T-helper 17 cell (primary cell): ENCODE results near the gene PZP. TPM values are rescaled to one million over a fixed set of nuclear protein-coding genes. Genes with fewer than 3 reads are reported as not detected.
"Not testable (repeated sequence)": the region's sequence is repeated elsewhere in the genome, so short reads cannot be mapped to it uniquely, and the experiment has no call there.

Experiments
- ATAC-seq: fragments of 150-1000 bp; cut with Tn5 transposase; 2 replicates; pipeline ENCODE4 v1.10.0; 2021; ENCODE audit warnings: mild to moderate bottlenecking, moderate library complexity
- DNase-seq, 3 donors: peaks; one replicate each; pipeline versions ENCODE4 v3.0.0 to v3.0.0-alpha.2; 2020 to 2021
- H3K9me3 ChIP-seq: one replicate; pipeline ENCODE4 v1.7.0; 2013; ENCODE audit warnings: low read length, mild to moderate bottlenecking; ENCODE audit not compliant: control insufficient read depth, poor library complexity, severe bottlenecking
- H3K27ac Mint-ChIP-seq: one replicate; pipeline ENCODE4 v1.8.0; 2022; ENCODE audit warnings: mild to moderate bottlenecking, moderate library complexity, mixed read lengths
- H3K27me3 Mint-ChIP-seq: one replicate; pipeline ENCODE4 v1.8.0; 2022; ENCODE audit warnings: mixed read lengths
- H3K36me3 Mint-ChIP-seq: one replicate; pipeline ENCODE4 v1.8.0; 2022; ENCODE audit warnings: low read depth, mixed read lengths
- H3K4me1 Mint-ChIP-seq: one replicate; pipeline ENCODE4 v1.8.0; 2022; ENCODE audit warnings: mild to moderate bottlenecking, mixed read lengths
- H3K4me3 Mint-ChIP-seq: one replicate; pipeline ENCODE4 v1.8.0; 2022; ENCODE audit warnings: mild to moderate bottlenecking, moderate library complexity, mixed read lengths
- total RNA-seq, 4 donors: library from RNA in 2 of 4; stranded (reverse) in 2 of 4; gene quantifications; one replicate each; pipeline ENCODE4 v1.2.3 and lab custom pipeline; 2022 to 2026

PZP gene
- total RNA-seq, 2 donors from 2014 or later = not detected

DNA sequence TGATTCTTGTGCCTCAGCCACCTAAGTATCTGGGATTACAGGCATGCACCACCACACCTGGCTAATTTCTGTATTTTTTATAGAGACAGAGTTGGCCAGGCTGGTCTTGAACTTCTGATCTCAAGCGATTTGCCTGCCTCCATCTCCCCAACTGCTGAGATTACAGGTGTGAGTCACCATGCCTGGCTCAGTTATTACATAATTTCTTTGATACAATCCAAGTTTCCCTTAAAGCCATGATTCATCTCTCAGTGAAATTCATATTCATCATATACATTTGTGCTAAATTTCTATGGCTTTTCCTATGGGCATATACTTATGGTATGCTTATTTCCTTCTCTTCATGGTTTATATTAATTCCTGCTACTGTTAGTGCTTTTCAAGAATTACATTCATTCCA, 29.1 kb upstream of the PZP start:
- peaks cover 8% of the 10 kb centered on the region for H3K4me1 Mint-ChIP-seq
- DNase-seq (no peak), ATAC-seq (no peak)
- no peak overlapping the region for H3K4me3 Mint-ChIP-seq
- no peaks in the 10 kb centered on the region for H3K9me3 ChIP-seq
- H3K27me3 Mint-ChIP-seq = peaks cover 7% of the 10 kb centered on the region
- H3K27ac Mint-ChIP-seq = no peak overlapping the region
- H3K36me3 Mint-ChIP-seq = peaks cover 7% of the 10 kb centered on the region

DNA sequence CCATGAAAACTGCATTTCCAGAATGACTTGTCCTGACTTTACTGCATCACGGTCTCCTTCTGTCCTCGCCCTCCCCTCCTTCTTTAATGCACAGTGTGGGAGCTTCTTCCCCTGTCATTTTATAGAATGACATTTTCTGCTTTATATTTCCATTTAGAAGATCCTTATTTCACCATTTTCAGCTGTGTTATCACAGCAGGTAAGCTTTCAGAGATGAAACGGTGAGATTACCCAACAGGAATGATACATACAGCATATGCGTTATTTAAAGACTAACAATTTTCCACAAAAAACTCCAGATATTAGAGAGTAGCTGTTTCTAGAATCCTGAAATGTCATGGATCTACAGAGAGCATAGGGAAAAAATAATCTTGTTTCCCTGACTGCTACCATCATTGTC, 27.3 kb upstream of the PZP start:
- DNase-seq (no peak), ATAC-seq (no peak)
- Mint-ChIP-seq H3K27me3 (no peaks in the 10 kb centered on the region), H3K4me3 (no peak overlapping the region), H3K27ac (no peak overlapping the region), H3K36me3 (peaks cover 7% of the 10 kb centered on the region), H3K4me1 (peaks cover 8% of the 10 kb centered on the region)
- no peaks in the 10 kb centered on the region for H3K9me3 ChIP-seq

- peaks cover 5% of the 10 kb centered on the region for H3K27me3 Mint-ChIP-seq
These were observed 19.8 kb upstream of the PZP start for GRCh38 chr12:9227950-9228349.

GRCh38 chr12:9223830-9224229, 15.6 kb upstream of the PZP start:
- no peak overlapping the region for H3K4me3 Mint-ChIP-seq
- H3K9me3 ChIP-seq = no peaks in the 10 kb centered on the region
- no peak for ATAC-seq
- H3K27me3 Mint-ChIP-seq = peaks cover 5% of the 10 kb centered on the region
- DNase-seq = no peak
- H3K27ac Mint-ChIP-seq = no peak overlapping the region
- no peaks in the 10 kb centered on the region for H3K36me3 Mint-ChIP-seq
- no peaks in the 10 kb centered on the region for H3K4me1 Mint-ChIP-seq

More at GRCh38 chr12:9227950-9228349, 19.8 kb upstream of the PZP start:
- Mint-ChIP-seq H3K36me3 (no peaks in the 10 kb centered on the region), H3K4me3 (no peak overlapping the region), H3K27ac (no peak overlapping the region), H3K4me1 (no peaks in the 10 kb centered on the region)
- DNase-seq = no peak
- H3K9me3 ChIP-seq = no peaks in the 10 kb centered on the region
- ATAC-seq = no peak

GRCh38 chr12:9221483-9221882, 13.3 kb upstream of the PZP start:
- Mint-ChIP-seq H3K27me3 (no peaks in the 10 kb centered on the region), H3K4me3 (no peak overlapping the region), H3K27ac (no peak overlapping the region), H3K4me1 (no peaks in the 10 kb centered on the region), H3K36me3 (no peaks in the 10 kb centered on the region)
- no peak for DNase-seq
- no peaks in the 10 kb centered on the region for H3K9me3 ChIP-seq
- ATAC-seq = no peak

GRCh38 chr12:9221011-9221410, 12.8 kb upstream of the PZP start:
- not testable (repeated sequence) for H3K36me3 Mint-ChIP-seq, H3K4me1 Mint-ChIP-seq, DNase-seq, H3K27ac Mint-ChIP-seq, H3K9me3 ChIP-seq, H3K4me3 Mint-ChIP-seq, H3K27me3 Mint-ChIP-seq, ATAC-seq

GRCh38 chr12:9214534-9214933, 6.3 kb upstream of the PZP start:
- ATAC-seq (no peak), DNase-seq (no peak)
- Mint-ChIP-seq H3K4me1 (no peaks in the 10 kb centered on the region), H3K27ac (no peak overlapping the region), H3K27me3 (no peaks in the 10 kb centered on the region), H3K4me3 (no peak overlapping the region), H3K36me3 (no peaks in the 10 kb centered on the region)
- H3K9me3 ChIP-seq = no peaks in the 10 kb centered on the region

DNA sequence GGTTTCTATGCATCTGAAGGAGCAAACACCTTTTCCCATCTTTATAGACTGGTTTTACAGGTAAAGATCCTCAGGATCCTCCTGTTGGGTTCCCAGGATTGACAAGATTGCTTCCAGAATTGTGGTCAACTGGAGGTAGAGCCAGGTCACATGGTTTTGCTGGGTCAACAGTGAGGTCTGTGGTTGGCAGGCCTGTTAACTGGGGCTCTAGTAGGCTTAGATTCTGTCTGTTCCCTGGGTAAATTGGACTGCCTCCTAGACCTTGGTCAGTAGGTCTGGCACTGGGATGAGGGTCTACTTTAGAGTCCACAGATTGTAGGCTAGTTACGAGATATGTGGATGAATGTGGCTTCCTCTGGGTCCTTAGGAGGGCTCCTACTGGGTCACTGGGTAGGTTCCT, 3.5 kb upstream of the PZP start:
- Mint-ChIP-seq H3K36me3 (no peaks in the 10 kb centered on the region), H3K27ac (no peak overlapping the region), H3K27me3 (peaks cover 5% of the 10 kb centered on the region), H3K4me1 (no peaks in the 10 kb centered on the region), H3K4me3 (no peak overlapping the region)
- H3K9me3 ChIP-seq = no peaks in the 10 kb centered on the region
- DNase-seq (no peak), ATAC-seq (no peak)

GRCh38 chr12:9204380-9204779, 3.8 kb downstream of the PZP start:
- Mint-ChIP-seq H3K36me3 (no peaks in the 10 kb centered on the region), H3K4me1 (no peaks in the 10 kb centered on the region), H3K27me3 (peaks cover 5% of the 10 kb centered on the region), H3K4me3 (no peak overlapping the region), H3K27ac (no peak overlapping the region)
- H3K9me3 ChIP-seq = no peaks in the 10 kb centered on the region
- no peak for DNase-seq
- no peak for ATAC-seq

DNA sequence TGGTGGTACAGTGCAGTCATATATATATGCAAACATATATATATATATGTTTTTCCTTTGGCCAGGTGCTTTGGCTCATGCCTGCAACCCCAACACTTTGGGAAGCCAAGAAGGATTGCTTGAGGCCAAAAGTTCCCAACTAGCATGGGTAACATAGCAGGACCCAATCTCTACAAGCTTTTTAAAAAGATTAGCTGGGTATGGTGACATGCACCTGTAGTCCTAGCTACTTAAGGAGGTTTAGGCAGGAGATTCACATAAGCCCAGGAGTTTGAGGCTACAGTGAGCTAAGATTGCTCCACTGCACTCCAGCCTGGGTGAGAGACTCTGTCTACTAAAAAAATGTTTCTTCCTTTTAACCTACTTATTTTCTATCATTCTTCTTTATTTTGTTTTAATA, 10.2 kb downstream of the PZP start:
- H3K27me3 Mint-ChIP-seq = no peaks in the 10 kb centered on the region
- no peak overlapping the region for H3K4me3 Mint-ChIP-seq
- no peaks in the 10 kb centered on the region for H3K36me3 Mint-ChIP-seq
- peaks cover 2% of the 10 kb centered on the region for H3K4me1 Mint-ChIP-seq
- ATAC-seq = no peak
- H3K27ac Mint-ChIP-seq = no peak overlapping the region
- DNase-seq = no peak
- H3K9me3 ChIP-seq = no peaks in the 10 kb centered on the region

DNA sequence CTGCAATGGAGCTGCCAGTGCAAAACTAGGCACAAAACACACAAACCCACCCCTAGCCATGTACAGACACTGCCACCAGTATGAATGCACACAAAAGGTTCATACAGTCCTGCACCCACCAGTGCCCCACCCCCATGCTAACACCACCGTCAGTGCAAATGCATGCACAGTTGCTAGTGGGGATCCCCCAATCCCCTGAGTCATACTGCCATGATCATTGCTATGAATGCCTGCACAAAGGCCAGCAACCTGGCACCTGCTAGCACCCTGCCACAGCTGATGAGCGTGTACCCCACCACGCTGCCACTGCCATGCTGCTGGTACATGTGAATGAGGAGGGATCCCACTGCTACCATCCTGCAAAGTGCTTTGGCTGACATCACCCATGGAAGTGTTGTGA, 23.9 kb downstream of the PZP start:
- no peaks in the 10 kb centered on the region for H3K27me3 Mint-ChIP-seq
- ATAC-seq = no peak
- no peaks in the 10 kb centered on the region for H3K36me3 Mint-ChIP-seq
- no peaks in the 10 kb centered on the region for H3K9me3 ChIP-seq
- no peak for DNase-seq
- H3K4me3 Mint-ChIP-seq = no peak overlapping the region
- H3K4me1 Mint-ChIP-seq = no peaks in the 10 kb centered on the region
- no peak overlapping the region for H3K27ac Mint-ChIP-seq

GRCh38 chr12:9180810-9181209, 27.4 kb downstream of the PZP start:
- Mint-ChIP-seq H3K4me1 (no peaks in the 10 kb centered on the region), H3K27ac (no peak overlapping the region), H3K36me3 (no peaks in the 10 kb centered on the region), H3K4me3 (no peak overlapping the region), H3K27me3 (no peaks in the 10 kb centered on the region)
- H3K9me3 ChIP-seq = no peaks in the 10 kb centered on the region
- ATAC-seq (no peak), DNase-seq (no peak)

DNA sequence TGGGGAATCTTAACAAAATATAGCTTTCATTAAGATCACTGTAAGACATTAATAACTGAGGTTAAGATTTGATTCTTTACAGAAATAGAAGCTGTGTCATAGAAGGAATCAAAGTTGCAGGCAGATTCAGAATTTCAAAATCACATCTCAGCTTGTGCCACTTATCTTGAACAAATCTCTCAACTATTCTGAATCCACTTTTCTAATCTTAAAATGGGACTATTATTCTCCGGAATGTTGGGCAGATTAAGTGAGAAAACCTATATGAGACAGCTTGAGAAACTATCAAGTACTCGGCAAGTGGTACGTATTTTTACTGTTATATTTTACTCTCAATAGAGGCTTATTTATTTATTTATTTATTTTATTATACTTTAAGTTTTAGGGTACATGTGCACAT, 28.4 kb downstream of the PZP start:
- DNase-seq (no peak), ATAC-seq (no peak)
- H3K4me1 Mint-ChIP-seq = no peaks in the 10 kb centered on the region
- no peaks in the 10 kb centered on the region for H3K36me3 Mint-ChIP-seq
- H3K27ac Mint-ChIP-seq = no peak overlapping the region
- no peaks in the 10 kb centered on the region for H3K9me3 ChIP-seq
- H3K4me3 Mint-ChIP-seq = no peak overlapping the region
- no peaks in the 10 kb centered on the region for H3K27me3 Mint-ChIP-seq

DNA sequence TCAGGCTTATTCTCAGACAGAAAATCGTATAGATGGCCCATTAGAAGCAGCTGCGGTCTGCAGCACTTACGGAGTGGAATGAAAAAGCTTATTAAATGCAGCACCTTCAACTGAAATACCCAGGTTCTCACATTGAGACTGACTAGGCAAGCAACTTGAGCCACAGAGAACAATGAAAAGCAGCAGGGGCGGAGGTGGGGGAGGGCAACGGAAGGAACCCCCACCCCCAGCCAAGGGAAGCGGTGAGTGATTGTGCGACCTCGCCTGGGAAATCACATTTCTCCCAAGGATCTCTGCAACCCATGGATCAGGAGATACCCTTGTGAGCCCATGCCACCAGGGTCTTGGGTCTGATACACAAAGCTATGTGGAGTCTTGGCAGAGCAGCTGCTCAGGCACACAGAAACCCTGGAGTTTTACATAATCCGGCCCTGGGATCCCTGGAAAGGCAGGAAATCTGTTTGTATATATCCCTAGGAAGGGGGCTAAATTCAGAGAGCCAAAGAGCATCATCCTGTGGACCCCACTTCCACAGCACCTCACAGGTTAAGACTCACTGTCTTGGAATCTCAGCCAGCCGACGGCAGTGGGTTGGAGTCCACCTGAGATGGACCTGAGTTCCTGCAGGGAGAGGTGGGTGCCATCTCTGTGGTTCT, 38.1 kb downstream of the PZP start:
- ATAC-seq (no peak), DNase-seq (no peak)
- no peak overlapping the region for H3K4me3 Mint-ChIP-seq
- H3K36me3 Mint-ChIP-seq = peaks cover 6% of the 10 kb centered on the region
- H3K27me3 Mint-ChIP-seq = no peaks in the 10 kb centered on the region
- no peak overlapping the region for H3K27ac Mint-ChIP-seq
- H3K9me3 ChIP-seq = no peaks in the 10 kb centered on the region
- H3K4me1 Mint-ChIP-seq = no peaks in the 10 kb centered on the region
